ENCODE measurements around the gene SHISA8.
A peak's percentile ranks its signal among the peaks of the same experiment; 100 is the strongest.
"Not testable (repeated sequence)": the region's sequence is repeated elsewhere in the genome, so short reads cannot be mapped to it uniquely, and the experiment has no call there.

Gene SHISA8

GRCh38 chr22:41899110-41899509 is 15.8 kb downstream of the SHISA8 start:
- no peak for DNase-seq (ENCODE audit: low read depth in 2 of 2)

GRCh38 chr22:41898645-41899044 is 16.2 kb downstream of the SHISA8 start:
- no peak for DNase-seq (ENCODE audit: low read depth in 2 of 2)

- no peak for DNase-seq (ENCODE audit: low read depth in 2 of 2)
Observed at GRCh38 chr22:41893591-41894375, 21.1 kb downstream of the SHISA8 start.

GRCh38 chr22:41892721-41893120 is 22.2 kb downstream of the SHISA8 start:
- DNase-seq (ENCODE audit: low read depth in 2 of 2): no peak

GRCh38 chr22:41891407-41891806 is 23.5 kb downstream of the SHISA8 start:
- no peak for DNase-seq (ENCODE audit: low read depth in 2 of 2)

- DNase-seq (ENCODE audit: low read depth in 2 of 2): no peak
Observed at GRCh38 chr22:41888627-41889200, 26.2 kb downstream of the SHISA8 start.

GRCh38 chr22:41885516-41885915 is 29.4 kb downstream of the SHISA8 start:
- no peak for DNase-seq (ENCODE audit: low read depth in 2 of 2)

- DNase-seq (ENCODE audit: low read depth in 2 of 2): no peak
Observed at GRCh38 chr22:41885116-41885515, 29.8 kb downstream of the SHISA8 start.

GRCh38 chr22:41883400-41883799 is 31.5 kb downstream of the SHISA8 start:
- DNase-seq (ENCODE audit: low read depth in 2 of 2): no peak

GRCh38 chr22:41880653-41881052 is 34.2 kb downstream of the SHISA8 start:
- DNase-seq (ENCODE audit: low read depth in 2 of 2): no peak

GRCh38 chr22:41876675-41877074 is 38.2 kb downstream of the SHISA8 start:
- DNase-seq (ENCODE audit: low read depth in 2 of 2): no peak

- no peak for DNase-seq (ENCODE audit: low read depth in 2 of 2)
Observed at GRCh38 chr22:41876275-41876674, 38.6 kb downstream of the SHISA8 start.

GRCh38 chr22:41875531-41876270 is 39.2 kb downstream of the SHISA8 start:
- no peak for DNase-seq (ENCODE audit: low read depth in 2 of 2)

- DNase-seq (ENCODE audit: low read depth in 2 of 2): no peak
Observed at GRCh38 chr22:41874090-41874489, 40.8 kb downstream of the SHISA8 start.

- DNase-seq (ENCODE audit: low read depth in 2 of 2): no peak
Observed at GRCh38 chr22:41873391-41873790, 41.5 kb downstream of the SHISA8 start.

- no peak for DNase-seq (ENCODE audit: low read depth in 2 of 2)
Observed at GRCh38 chr22:41870786-41871185, 44.1 kb downstream of the SHISA8 start.

GRCh38 chr22:41870081-41870480 is 44.8 kb downstream of the SHISA8 start:
- DNase-seq (ENCODE audit: low read depth in 2 of 2): not testable (repeated sequence)

GRCh38 chr22:41868556-41868955 is 46.3 kb downstream of the SHISA8 start:
- DNase-seq (ENCODE audit: low read depth in 2 of 2): no peak

GRCh38 chr22:41863472-41863871 is 51.4 kb downstream of the SHISA8 start:
- DNase-seq (ENCODE audit: low read depth in 2 of 2): no peak

- DNase-seq (ENCODE audit: low read depth in 2 of 2): peak in 1 of 2 donors; percentile 19
Observed at GRCh38 chr22:41862530-41863266, 52.2 kb downstream of the SHISA8 start.

- peak in 1 of 2 donors; percentile 32 for DNase-seq (ENCODE audit: low read depth in 2 of 2)
Observed at GRCh38 chr22:41862160-41862529, 52.7 kb downstream of the SHISA8 start.
